Smooth muscle cell (in vitro differentiated cells): Measurements from ENCODE around the gene AMIGO2. TPM values are rescaled to one million over a fixed set of nuclear protein-coding genes. Genes with fewer than 3 reads are reported as not detected.

Experiments
- DNase-seq: peaks from one replicate; lab custom pipeline; 2025; ENCODE audit not compliant: unreplicated experiment; lab: John Stamatoyannopoulos, UW
- H2AFZ ChIP-seq: fragments of 200-600 bp; sonication (generic); 2 replicates; pipeline ENCODE4 v1.6.0; 2016; ENCODE audit warnings: antibody characterized with exemption, low read depth, mild to moderate bottlenecking
- H3F3A ChIP-seq: fragments of 200-600 bp; sonication (generic); 2 replicates; pipeline ENCODE4 v1.6.0; 2017; ENCODE audit warnings: antibody characterized with exemption, low read depth
- H3K27ac ChIP-seq: fragments of 200-600 bp; sonication (generic); 2 replicates; pipeline ENCODE4 v1.5.1; 2016; ENCODE audit warnings: low read depth, mild to moderate bottlenecking
- H3K27me3 ChIP-seq: fragments of 200-600 bp; sonication (generic); 2 replicates; pipeline ENCODE4 v1.6.1; 2016; ENCODE audit warnings: low read depth, mild to moderate bottlenecking
- H3K36me3 ChIP-seq: fragments of 200-600 bp; sonication (generic); 2 replicates; pipeline ENCODE4 v1.5.1; 2016; ENCODE audit warnings: low read depth
- H3K4me1 ChIP-seq: fragments of 200-600 bp; sonication (generic); 2 replicates; pipeline ENCODE4 v1.5.1; 2016; ENCODE audit warnings: low read depth
- H3K4me2 ChIP-seq: fragments of 200-600 bp; sonication (generic); 2 replicates; pipeline ENCODE4 v1.6.0; 2016; ENCODE audit warnings: mild to moderate bottlenecking
- H3K4me3 ChIP-seq: fragments of 200-600 bp; sonication (generic); 2 replicates; pipeline ENCODE4 v1.5.1; 2016; ENCODE audit warnings: mild to moderate bottlenecking
- H3K79me2 ChIP-seq: fragments of 200-600 bp; sonication (generic); 2 replicates; pipeline ENCODE4 v1.6.0; 2016; ENCODE audit warnings: low read depth, mild to moderate bottlenecking
- H3K9ac ChIP-seq: fragments of 200-600 bp; sonication (generic); 2 replicates; pipeline ENCODE4 v1.6.0; 2016; ENCODE audit warnings: low read depth
- H3K9me3 ChIP-seq: fragments of 200-600 bp; sonication (generic); replicated peaks from 2 replicates; pipeline ENCODE4 v1.5.1; 2016; ENCODE audit warnings: low read depth
- H4K20me1 ChIP-seq: fragments of 200-600 bp; sonication (generic); 2 replicates; pipeline ENCODE4 v1.6.0; 2016; ENCODE audit warnings: low read depth
- CTCF ChIP-seq: fragments of 200-600 bp; sonication (generic); IDR thresholded peaks from 2 replicates; pipeline ENCODE4 v1.5.1; 2017; ENCODE audit warnings: borderline replicate concordance, mild to moderate bottlenecking, antibody characterized with exemption; ENCODE audit not compliant: insufficient read depth, poor library complexity, severe bottlenecking
- whole genome bisulfite sequencing: methylation state at CpG from one replicate; pipeline ENCODE4 v1.1.7; 2016; ENCODE audit warnings: low lambda C conversion rate; 5-methylcytosine and 5-hydroxymethylcytosine counted together
- polyA plus RNA-seq: library from polyadenylated mRNA; unstranded; fragments of >200 nt; fragmentation: Nextera tagmentation; extraction: Ambion mirVana; gene quantifications from 2 replicates; pipeline ENCODE4 v1.2.1, GENCODE V29; 2016
- total RNA-seq: library from RNA; depleted of rRNA; stranded (reverse); fragments of >200 nt; gene quantifications from 2 replicates; pipeline ENCODE4 v1.2.3, GENCODE V29; 2014

AMIGO2 gene
- total and polyA plus RNA-seq, 2 experiments from 2014 or later: 30.4 to 59.6 TPM

- peaks cover 14% of the 10 kb centered on the region for H4K20me1 ChIP-seq
- no peak for DNase-seq
- peaks cover 25% of the 10 kb centered on the region for H3K79me2 ChIP-seq
- no peak overlapping the region for H3K9ac ChIP-seq
- no peaks in the 10 kb centered on the region for H3K9me3 ChIP-seq
- no peaks in the 10 kb centered on the region for H3K36me3 ChIP-seq
- no peaks in the 10 kb centered on the region for H3K4me1 ChIP-seq
- H3K27ac ChIP-seq: no peak overlapping the region
- peaks cover 17% of the 10 kb centered on the region for H3F3A ChIP-seq
- peak overlapping the region; percentile 80 for H3K4me3 ChIP-seq
- peak overlapping the region; percentile 83 for H3K4me2 ChIP-seq
- H2AFZ ChIP-seq: no peak overlapping the region
- WGBS: 93% methylated on average over 8 of the region's 8 CpGs
- H3K27me3 ChIP-seq: no peaks in the 10 kb centered on the region
- no peak for TF ChIP-seq CTCF
These were observed 1.7 kb downstream of the AMIGO2 start for GRCh38 chr12:47078086-47078395.

- Histone ChIP-seq H3K36me3 (no peaks in the 10 kb centered on the region), H3K79me2 (peaks cover 25% of the 10 kb centered on the region), H2AFZ (no peak overlapping the region), H3K4me1 (no peaks in the 10 kb centered on the region), H3K27me3 (no peaks in the 10 kb centered on the region), H3K4me3 (peak overlapping the region; percentile 80), H3K9me3 (no peaks in the 10 kb centered on the region), H3K9ac (no peak overlapping the region), H3F3A (peaks cover 14% of the 10 kb centered on the region), H3K4me2 (peak overlapping the region; percentile 83), H4K20me1 (peaks cover 14% of the 10 kb centered on the region), H3K27ac (no peak overlapping the region)
- no peak for TF ChIP-seq CTCF
- no peak for DNase-seq
- WGBS: 90% methylated on average over 17 of the region's 17 CpGs
These were observed 2.3 kb downstream of the AMIGO2 start for GRCh38 chr12:47077206-47078085.

- Histone ChIP-seq H3K27me3 (no peaks in the 10 kb centered on the region), H3K4me2 (peak overlapping the region; percentile 83), H3K9ac (no peak overlapping the region), H3K9me3 (no peaks in the 10 kb centered on the region), H2AFZ (no peak overlapping the region), H3F3A (peaks cover 3% of the 10 kb centered on the region), H3K4me3 (no peak overlapping the region), H3K27ac (no peak overlapping the region), H3K36me3 (no peaks in the 10 kb centered on the region), H4K20me1 (peaks cover 14% of the 10 kb centered on the region), H3K4me1 (no peaks in the 10 kb centered on the region), H3K79me2 (peaks cover 25% of the 10 kb centered on the region)
- no peak for TF ChIP-seq CTCF
- WGBS: 92% methylated on average over 7 of the region's 7 CpGs
- DNase-seq: no peak
These were observed 4.3 kb downstream of the AMIGO2 start for GRCh38 chr12:47075192-47076084.
